ENCODE results near the gene PGPEP1.
"Not testable (repeated sequence)": the region's sequence is repeated elsewhere in the genome, so short reads cannot be mapped to it uniquely, and the experiment has no call there.

DNA sequence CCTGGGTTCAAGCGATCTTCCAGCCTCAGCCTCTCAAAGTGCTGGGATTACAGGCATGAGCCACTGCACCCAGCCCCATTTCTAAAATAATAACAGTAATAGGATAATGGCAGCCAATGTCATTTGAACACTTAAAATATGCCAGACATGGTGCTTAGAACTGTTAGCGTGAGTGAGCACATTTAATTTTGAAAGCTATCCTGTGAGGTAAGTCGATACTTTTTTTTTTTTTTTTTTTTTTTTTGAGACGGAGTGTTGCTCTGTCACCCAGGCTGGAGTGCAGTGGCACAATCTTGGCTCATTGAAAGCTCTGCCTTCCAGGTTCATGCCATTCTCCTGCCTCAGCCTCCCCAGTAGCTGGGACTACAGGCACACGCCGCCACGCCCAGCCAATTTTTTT lies 14.3 kb downstream of the PGPEP1 start:
- not testable (repeated sequence) for TF ChIP-seq CTCF (IDR thresholded peaks at IDR 0.05; ENCODE audit: low read depth, low read length); EZH2phosphoT487 (IDR thresholded peaks at IDR 0.05; ENCODE audit: low read depth)
